ENCODE measurements around the gene PGS1. TPM values are rescaled to one million over a fixed set of nuclear protein-coding genes. Genes with fewer than 3 reads are reported as not detected.
"Not testable (repeated sequence)": the region's sequence is repeated elsewhere in the genome, so short reads cannot be mapped to it uniquely, and the experiment has no call there.

Gene PGS1, protein sequence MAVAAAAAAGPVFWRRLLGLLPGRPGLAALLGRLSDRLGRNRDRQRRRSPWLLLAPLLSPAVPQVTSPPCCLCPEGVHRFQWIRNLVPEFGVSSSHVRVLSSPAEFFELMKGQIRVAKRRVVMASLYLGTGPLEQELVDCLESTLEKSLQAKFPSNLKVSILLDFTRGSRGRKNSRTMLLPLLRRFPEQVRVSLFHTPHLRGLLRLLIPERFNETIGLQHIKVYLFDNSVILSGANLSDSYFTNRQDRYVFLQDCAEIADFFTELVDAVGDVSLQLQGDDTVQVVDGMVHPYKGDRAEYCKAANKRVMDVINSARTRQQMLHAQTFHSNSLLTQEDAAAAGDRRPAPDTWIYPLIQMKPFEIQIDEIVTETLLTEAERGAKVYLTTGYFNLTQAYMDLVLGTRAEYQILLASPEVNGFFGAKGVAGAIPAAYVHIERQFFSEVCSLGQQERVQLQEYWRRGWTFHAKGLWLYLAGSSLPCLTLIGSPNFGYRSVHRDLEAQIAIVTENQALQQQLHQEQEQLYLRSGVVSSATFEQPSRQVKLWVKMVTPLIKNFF
- 50.1 TPM for total RNA-seq
- 10 to 100 TPM; 29.6 to 35.4 (median 31.5) TPM for polyA plus RNA-seq

GRCh38 chr17:78378225-78379130 lies at the start of gene PGS1:
PGS1 (plus strand) TSS chr17:78378649; CDS start chr17:78378666, 17 bp downstream.
- ATAC-seq (ENCODE audit: low read depth in 2 of 2) (peak; percentile 26 to 34), DNase-seq (peak; percentile 74 to 90 (median 88))
- peaks cover 4% of the 10 kb centered on the region for H3K36me3 Mint-ChIP-seq
- H3K4me3 ChIP-seq (ENCODE audit: low read depth, low read length) = peak within 1 kb of the TSS; percentile 91
- peaks cover 5% of the 10 kb centered on the region for H3K27me3 Mint-ChIP-seq
- no peaks in the 10 kb centered on the region for H3K36me3 ChIP-seq (ENCODE audit: control insufficient read depth, insufficient read depth, low read length)
- peak within 1 kb of the TSS; percentile 80 to 96 (median 94) for H3K4me3 Mint-ChIP-seq
- peak within 1 kb of the TSS; percentile 86 for H3K27ac ChIP-seq (ENCODE audit: insufficient read depth, low read length, poor library complexity, severe bottlenecking)
- H3K9me3 Mint-ChIP-seq = no peaks in the 10 kb centered on the region
- H3K27me3 ChIP-seq (ENCODE audit: control insufficient read depth, insufficient read depth, low read length) = no peaks in the 10 kb centered on the region
- H3K27ac Mint-ChIP-seq = peak within 1 kb of the TSS; percentile 89 to 96 (median 93)
- peaks cover 52% of the 10 kb centered on the region for H3K4me1 ChIP-seq (ENCODE audit: control insufficient read depth, insufficient read depth, low read length, poor library complexity, severe bottlenecking)
- H3K4me1 Mint-ChIP-seq = peaks cover 15 to 48% (median 28%) of the 10 kb centered on the region in 4 donors
- no peaks in the 10 kb centered on the region for H3K9me3 ChIP-seq (ENCODE audit: control insufficient read depth in 2 of 2, low read length in 2 of 2)

DNA sequence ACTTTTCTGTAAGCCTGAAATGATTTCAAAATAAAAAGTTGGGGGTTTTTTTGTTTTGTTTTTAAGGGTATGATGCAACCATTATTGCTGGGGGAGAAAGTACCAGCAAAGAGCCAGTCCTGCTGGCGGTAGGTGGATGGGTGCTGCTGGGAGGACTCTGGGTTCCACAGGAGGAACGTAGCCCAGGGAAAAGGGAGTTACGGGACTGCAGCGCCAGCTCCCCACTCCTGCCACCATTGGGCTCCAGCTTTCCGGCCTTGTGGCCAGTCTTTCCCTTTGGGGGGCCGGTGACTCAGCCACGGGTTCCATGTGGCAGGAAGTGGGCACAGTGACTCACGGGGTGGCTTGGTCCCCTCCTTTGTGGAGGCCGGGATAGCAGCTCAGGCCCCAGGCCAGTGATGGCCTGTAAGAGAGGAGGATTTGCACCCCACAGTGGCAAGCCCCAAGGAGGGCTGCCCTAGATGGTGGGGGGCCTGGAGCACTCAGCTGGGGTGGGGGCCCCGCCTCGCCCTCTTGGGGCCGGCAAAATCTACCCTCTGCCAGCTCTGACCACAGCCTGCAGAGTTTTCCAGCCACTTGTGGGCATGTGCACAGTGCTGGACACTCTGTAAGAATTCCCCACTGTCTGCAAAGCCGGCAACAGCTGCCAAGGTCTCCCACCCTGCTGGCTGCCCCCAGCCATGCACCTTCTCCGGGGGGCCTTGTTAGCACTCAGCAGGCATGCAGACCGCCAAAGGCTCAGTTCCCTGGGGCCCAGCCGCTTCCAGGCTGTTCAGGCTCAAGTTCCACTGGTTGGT lies 49.0 kb upstream of the PGS1 start:
- Histone ChIP-seq H3K27ac (ENCODE audit: insufficient read depth, low read length, poor library complexity, severe bottlenecking) (no peak overlapping the region), H3K36me3 (ENCODE audit: control insufficient read depth, insufficient read depth, low read length) (no peaks in the 10 kb centered on the region), H3K4me3 (ENCODE audit: low read depth, low read length) (no peak overlapping the region), H3K9me3 (ENCODE audit: control insufficient read depth in 2 of 2, low read length in 2 of 2) (no peaks in the 10 kb centered on the region), H3K4me1 (ENCODE audit: control insufficient read depth, insufficient read depth, low read length, poor library complexity, severe bottlenecking) (peaks cover 30% of the 10 kb centered on the region), H3K27me3 (ENCODE audit: control insufficient read depth, insufficient read depth, low read length) (no peaks in the 10 kb centered on the region)
- peaks cover 15 to 35% (median 27%) of the 10 kb centered on the region in 4 donors for H3K4me1 Mint-ChIP-seq
- no peaks in the 10 kb centered on the region for H3K36me3 Mint-ChIP-seq
- no peak for DNase-seq
- H3K27ac Mint-ChIP-seq = peak overlapping the region in 2 of 3 donors; percentile 38 to 84
- no peaks in the 10 kb centered on the region for H3K27me3 Mint-ChIP-seq
- H3K4me3 Mint-ChIP-seq = peak overlapping the region in 1 of 4 donors; percentile 45
- ATAC-seq (ENCODE audit: low read depth in 2 of 2) = peak in 1 of 2 donors; percentile 24
- H3K9me3 Mint-ChIP-seq = no peaks in the 10 kb centered on the region

DNA sequence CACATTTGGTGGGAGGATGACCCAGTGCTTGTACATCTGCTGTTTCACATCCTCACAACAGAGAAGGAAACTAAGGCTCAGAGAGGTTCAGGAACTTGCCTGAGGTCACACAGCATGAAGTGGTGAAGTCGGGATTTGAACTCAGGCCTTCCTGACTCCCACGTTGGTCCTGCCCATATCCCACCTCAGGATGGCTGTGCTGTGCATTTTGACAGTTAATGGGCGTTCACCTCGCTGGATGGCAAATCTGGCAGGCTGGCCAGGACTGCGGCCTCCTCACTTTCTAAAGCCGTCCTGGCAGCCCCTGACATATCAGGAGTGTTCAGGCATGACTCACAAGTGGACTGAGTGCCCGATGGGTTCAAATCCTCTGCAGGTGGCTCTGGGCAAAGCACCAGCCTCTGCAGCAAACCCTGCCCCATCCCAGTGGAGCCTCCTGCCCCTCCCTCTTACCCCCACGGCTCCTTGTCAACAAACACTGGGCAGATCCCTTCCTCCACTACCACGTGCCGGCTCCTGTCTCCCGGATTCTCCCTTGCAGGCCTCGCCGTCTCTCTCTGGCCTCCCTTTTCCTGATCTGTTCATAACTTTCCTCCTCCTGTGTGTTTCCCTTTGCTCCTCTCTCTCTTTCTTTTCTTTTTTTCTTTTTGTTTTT lies 47.8 kb upstream of the PGS1 start:
- Mint-ChIP-seq H3K36me3 (no peaks in the 10 kb centered on the region), H3K27ac (peak overlapping the region in 1 of 3 donors; percentile 3), H3K27me3 (no peaks in the 10 kb centered on the region), H3K9me3 (no peaks in the 10 kb centered on the region), H3K4me1 (peaks cover 16 to 36% (median 27%) of the 10 kb centered on the region in 4 donors), H3K4me3 (peak overlapping the region in 1 of 4 donors; percentile 12)
- Histone ChIP-seq H3K9me3 (ENCODE audit: control insufficient read depth in 2 of 2, low read length in 2 of 2) (no peaks in the 10 kb centered on the region), H3K4me3 (ENCODE audit: low read depth, low read length) (no peak overlapping the region), H3K27ac (ENCODE audit: insufficient read depth, low read length, poor library complexity, severe bottlenecking) (no peak overlapping the region), H3K27me3 (ENCODE audit: control insufficient read depth, insufficient read depth, low read length) (no peaks in the 10 kb centered on the region), H3K4me1 (ENCODE audit: control insufficient read depth, insufficient read depth, low read length, poor library complexity, severe bottlenecking) (peaks cover 22% of the 10 kb centered on the region), H3K36me3 (ENCODE audit: control insufficient read depth, insufficient read depth, low read length) (no peaks in the 10 kb centered on the region)
- DNase-seq (no peak), ATAC-seq (ENCODE audit: low read depth in 2 of 2) (no peak)

DNA sequence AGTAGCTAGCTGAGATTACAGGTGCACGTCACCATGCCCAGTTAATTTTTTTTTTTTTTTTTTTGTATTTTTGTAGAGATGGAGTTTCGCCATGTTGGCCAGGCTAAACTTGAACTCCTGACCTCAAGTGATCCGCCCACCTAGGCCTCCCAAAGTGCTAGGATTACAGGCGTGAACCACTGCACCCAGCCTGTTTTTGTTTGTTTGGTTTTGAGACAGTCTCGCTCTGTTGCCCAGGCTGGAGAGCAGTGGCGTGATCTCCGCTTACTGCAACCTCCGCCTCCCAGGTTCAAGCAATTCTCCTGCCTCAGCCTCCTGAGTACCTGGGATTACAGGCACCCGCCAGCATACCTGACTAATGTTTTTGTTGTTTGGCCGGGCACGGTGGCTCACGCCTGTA lies 47.1 kb upstream of the PGS1 start:
- not testable (repeated sequence) for H3K36me3 ChIP-seq (ENCODE audit: control insufficient read depth, insufficient read depth, low read length); H3K27me3 ChIP-seq (ENCODE audit: control insufficient read depth, insufficient read depth, low read length); H3K9me3 ChIP-seq (ENCODE audit: control insufficient read depth in 2 of 2, low read length in 2 of 2); H3K27me3 Mint-ChIP-seq; H3K9me3 Mint-ChIP-seq; ATAC-seq (ENCODE audit: low read depth in 2 of 2); H3K36me3 Mint-ChIP-seq; DNase-seq; H3K27ac ChIP-seq (ENCODE audit: insufficient read depth, low read length, poor library complexity, severe bottlenecking); H3K4me3 ChIP-seq (ENCODE audit: low read depth, low read length)
- Mint-ChIP-seq H3K4me3 (peak overlapping the region in 1 of 4 donors; percentile 12), H3K27ac (peak overlapping the region in 1 of 3 donors; percentile 20), H3K4me1 (peaks cover 16 to 37% (median 27%) of the 10 kb centered on the region in 4 donors)
- peaks cover 22% of the 10 kb centered on the region for H3K4me1 ChIP-seq (ENCODE audit: control insufficient read depth, insufficient read depth, low read length, poor library complexity, severe bottlenecking)

DNA sequence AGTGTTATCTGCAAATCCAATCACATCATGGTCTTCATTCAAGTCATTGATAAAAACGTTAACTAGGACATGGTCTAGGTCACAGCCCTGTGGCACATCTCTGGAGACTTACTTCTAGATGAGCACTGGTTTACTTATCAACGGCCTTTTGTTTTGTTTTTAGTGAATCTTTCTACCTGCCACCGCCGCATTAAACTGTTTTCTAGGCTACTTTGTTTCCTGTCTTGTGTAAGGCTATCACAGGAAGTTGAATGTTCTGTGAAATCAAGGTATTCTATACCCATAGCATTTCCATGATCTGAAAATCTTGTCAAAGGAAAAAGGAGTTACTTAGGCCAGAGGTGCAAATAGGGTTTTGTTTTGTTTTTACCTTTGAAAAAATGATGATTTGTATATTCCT lies 45.5 kb upstream of the PGS1 start:
- no peaks in the 10 kb centered on the region for H3K9me3 Mint-ChIP-seq
- peaks cover 22% of the 10 kb centered on the region for H3K4me1 ChIP-seq (ENCODE audit: control insufficient read depth, insufficient read depth, low read length, poor library complexity, severe bottlenecking)
- peak overlapping the region; percentile 88 to 98 (median 92) for H3K27ac Mint-ChIP-seq
- no peaks in the 10 kb centered on the region for H3K36me3 ChIP-seq (ENCODE audit: control insufficient read depth, insufficient read depth, low read length)
- peak overlapping the region; percentile 6 to 46 (median 16) for H3K4me3 Mint-ChIP-seq
- ATAC-seq (ENCODE audit: low read depth in 2 of 2) (peak; percentile 67 to 77), DNase-seq (peak in 1 of 3 donors; percentile 71)
- H3K4me1 Mint-ChIP-seq = peaks cover 16 to 46% (median 27%) of the 10 kb centered on the region in 4 donors
- no peaks in the 10 kb centered on the region for H3K9me3 ChIP-seq (ENCODE audit: control insufficient read depth in 2 of 2, low read length in 2 of 2)
- H3K27ac ChIP-seq (ENCODE audit: insufficient read depth, low read length, poor library complexity, severe bottlenecking) = peak overlapping the region; percentile 58
- no peaks in the 10 kb centered on the region for H3K27me3 Mint-ChIP-seq
- H3K27me3 ChIP-seq (ENCODE audit: control insufficient read depth, insufficient read depth, low read length) = no peaks in the 10 kb centered on the region
- peak overlapping the region; percentile 64 for H3K4me3 ChIP-seq (ENCODE audit: low read depth, low read length)
- no peaks in the 10 kb centered on the region for H3K36me3 Mint-ChIP-seq

DNA sequence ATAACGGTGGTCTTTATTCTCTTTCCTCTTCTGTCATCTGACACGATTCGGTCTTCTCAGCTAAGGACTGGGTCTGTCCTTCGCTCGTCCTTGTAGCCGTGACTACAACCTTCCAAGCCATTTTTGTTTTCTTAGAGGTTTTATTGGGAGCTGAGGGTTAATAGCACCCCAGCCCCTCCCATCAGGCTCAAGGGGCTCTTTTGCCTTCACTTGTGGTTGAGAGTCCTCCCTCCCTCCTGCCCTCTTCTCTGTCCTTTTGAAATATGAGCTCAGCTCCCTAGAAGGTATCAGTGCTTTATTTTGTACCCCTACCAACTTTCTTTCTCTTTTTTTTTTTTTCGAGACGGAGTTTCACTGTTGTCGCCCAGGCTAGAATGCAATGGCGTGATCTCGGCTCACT lies 43.2 kb upstream of the PGS1 start:
- Histone ChIP-seq H3K36me3 (ENCODE audit: control insufficient read depth, insufficient read depth, low read length) (no peaks in the 10 kb centered on the region), H3K4me3 (ENCODE audit: low read depth, low read length) (no peak overlapping the region), H3K9me3 (ENCODE audit: control insufficient read depth in 2 of 2, low read length in 2 of 2) (no peaks in the 10 kb centered on the region), H3K4me1 (ENCODE audit: control insufficient read depth, insufficient read depth, low read length, poor library complexity, severe bottlenecking) (peaks cover 43% of the 10 kb centered on the region), H3K27ac (ENCODE audit: insufficient read depth, low read length, poor library complexity, severe bottlenecking) (no peak overlapping the region), H3K27me3 (ENCODE audit: control insufficient read depth, insufficient read depth, low read length) (no peaks in the 10 kb centered on the region)
- Mint-ChIP-seq H3K4me3 (peak overlapping the region in 1 of 4 donors; percentile 32), H3K4me1 (peaks cover 24 to 63% (median 34%) of the 10 kb centered on the region in 4 donors), H3K36me3 (no peaks in the 10 kb centered on the region), H3K27ac (peak overlapping the region in 1 of 3 donors; percentile 69), H3K9me3 (no peaks in the 10 kb centered on the region), H3K27me3 (no peaks in the 10 kb centered on the region)
- ATAC-seq (ENCODE audit: low read depth in 2 of 2) (no peak), DNase-seq (no peak)
